Measurements from ENCODE around the gene LRRC28.

The LRRC28 gene

DNA sequence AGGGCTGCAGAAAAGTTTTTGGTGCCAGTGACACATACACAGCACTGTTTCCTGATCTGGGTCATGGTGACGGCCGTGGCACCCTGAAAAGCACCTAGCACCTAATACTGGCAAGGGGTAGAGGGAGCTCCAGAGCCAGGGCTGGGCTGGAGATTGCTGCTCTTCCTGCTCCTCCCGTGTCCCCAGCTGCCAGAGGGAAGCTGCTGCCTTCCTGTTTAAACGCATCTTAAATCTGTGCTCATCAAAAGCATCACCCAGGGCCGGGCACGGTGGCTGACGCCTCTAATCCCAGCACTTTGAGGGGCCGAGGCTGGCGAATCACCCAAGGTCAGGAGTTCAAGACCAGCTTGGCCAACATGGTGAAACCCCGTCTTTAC, 157.8 kb downstream of the LRRC28 start:
- Histone ChIP-seq H3K9me3 (ENCODE audit: control insufficient read depth, low read length) (no peaks in the 10 kb centered on the region), H3K27ac (no peak overlapping the region), H3K79me2 (no peaks in the 10 kb centered on the region), H3K36me3 (ENCODE audit: control insufficient read depth, insufficient read depth, low read length) (no peaks in the 10 kb centered on the region), H3K27me3 (ENCODE audit: control insufficient read depth, insufficient read depth, low read length) (no peaks in the 10 kb centered on the region), H3K4me3 (ENCODE audit: low read depth, low read length) (no peak overlapping the region), H2AFZ (peak overlapping the region; percentile 27), H3K9ac (no peak overlapping the region), H3K4me2 (ENCODE audit: low read length) (peak overlapping the region; percentile 25), H3K4me1 (peaks cover 3% of the 10 kb centered on the region)
- peak; percentile 49 for TF ChIP-seq CTCF (IDR thresholded peaks at IDR 0.05)

- H3K4me3 ChIP-seq (ENCODE audit: low read depth, low read length): no peak overlapping the region
- H3K27ac ChIP-seq: no peak overlapping the region
- no peaks in the 10 kb centered on the region for H3K79me2 ChIP-seq
- no peaks in the 10 kb centered on the region for H3K27me3 ChIP-seq (ENCODE audit: control insufficient read depth, insufficient read depth, low read length)
- peaks cover 3% of the 10 kb centered on the region for H3K4me1 ChIP-seq
- no peaks in the 10 kb centered on the region for H3K9me3 ChIP-seq (ENCODE audit: control insufficient read depth, low read length)
- H3K36me3 ChIP-seq (ENCODE audit: control insufficient read depth, insufficient read depth, low read length): no peaks in the 10 kb centered on the region
- H3K9ac ChIP-seq: no peak overlapping the region
- TF ChIP-seq CTCF (IDR thresholded peaks at IDR 0.05): no peak
- no peak overlapping the region for H2AFZ ChIP-seq
- H3K4me2 ChIP-seq (ENCODE audit: low read length): no peak overlapping the region
Measured at GRCh38 chr15:99409560-99409959, 158.3 kb downstream of the LRRC28 start.

- H3K27ac ChIP-seq: no peak overlapping the region
- no peak overlapping the region for H3K9ac ChIP-seq
- H3K9me3 ChIP-seq (ENCODE audit: control insufficient read depth, low read length): no peaks in the 10 kb centered on the region
- H3K36me3 ChIP-seq (ENCODE audit: control insufficient read depth, insufficient read depth, low read length): no peaks in the 10 kb centered on the region
- H3K79me2 ChIP-seq: no peaks in the 10 kb centered on the region
- no peak for TF ChIP-seq CTCF (IDR thresholded peaks at IDR 0.05)
- no peaks in the 10 kb centered on the region for H3K27me3 ChIP-seq (ENCODE audit: control insufficient read depth, insufficient read depth, low read length)
- H3K4me1 ChIP-seq: peaks cover 3% of the 10 kb centered on the region
- no peak overlapping the region for H3K4me3 ChIP-seq (ENCODE audit: low read depth, low read length)
- no peak overlapping the region for H2AFZ ChIP-seq
- H3K4me2 ChIP-seq (ENCODE audit: low read length): no peak overlapping the region
Measured at GRCh38 chr15:99410477-99410876, 159.2 kb downstream of the LRRC28 start.

DNA sequence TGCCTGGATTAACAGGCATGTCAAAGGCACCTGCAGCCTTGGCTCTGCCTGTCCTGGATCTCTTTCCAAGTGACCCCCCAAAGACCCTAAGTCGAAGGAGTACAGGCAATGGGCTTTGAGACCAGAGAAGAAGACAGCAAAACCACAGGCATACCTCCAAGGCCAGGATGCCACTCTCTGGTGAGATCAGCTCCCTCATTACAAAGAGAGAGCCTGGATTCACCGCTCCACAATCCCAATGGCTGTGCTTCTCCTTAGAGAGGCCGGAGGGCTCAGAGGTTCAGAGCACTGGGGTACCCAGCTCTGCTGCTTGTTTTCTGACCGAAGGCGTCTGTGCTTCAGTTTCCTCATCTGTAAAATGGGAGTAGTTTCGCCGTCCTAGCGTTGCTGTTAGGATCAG, 160.0 kb downstream of the LRRC28 start:
- Histone ChIP-seq H3K36me3 (ENCODE audit: control insufficient read depth, insufficient read depth, low read length) (no peaks in the 10 kb centered on the region), H3K27me3 (ENCODE audit: control insufficient read depth, insufficient read depth, low read length) (no peaks in the 10 kb centered on the region), H2AFZ (no peak overlapping the region), H3K9ac (no peak overlapping the region), H3K79me2 (no peaks in the 10 kb centered on the region), H3K4me1 (peaks cover 3% of the 10 kb centered on the region), H3K27ac (no peak overlapping the region), H3K4me2 (ENCODE audit: low read length) (no peak overlapping the region), H3K4me3 (ENCODE audit: low read depth, low read length) (no peak overlapping the region), H3K9me3 (ENCODE audit: control insufficient read depth, low read length) (no peaks in the 10 kb centered on the region)
- TF ChIP-seq CTCF (IDR thresholded peaks at IDR 0.05): no peak

- Histone ChIP-seq H3K27ac (no peak overlapping the region), H2AFZ (no peak overlapping the region), H3K36me3 (ENCODE audit: control insufficient read depth, insufficient read depth, low read length) (no peaks in the 10 kb centered on the region), H3K79me2 (no peaks in the 10 kb centered on the region), H3K9ac (no peak overlapping the region), H3K4me3 (ENCODE audit: low read depth, low read length) (no peak overlapping the region), H3K4me1 (peaks cover 3% of the 10 kb centered on the region), H3K9me3 (ENCODE audit: control insufficient read depth, low read length) (no peaks in the 10 kb centered on the region), H3K4me2 (ENCODE audit: low read length) (no peak overlapping the region), H3K27me3 (ENCODE audit: control insufficient read depth, insufficient read depth, low read length) (no peaks in the 10 kb centered on the region)
- no peak for TF ChIP-seq CTCF (IDR thresholded peaks at IDR 0.05)
Measured at GRCh38 chr15:99412082-99412481, 160.8 kb downstream of the LRRC28 start.

Data from parathyroid adenoma (tissue), 2 donors.